ENCODE measurements around the gene LAMB4.

- TF ChIP-seq, protein P1, sequence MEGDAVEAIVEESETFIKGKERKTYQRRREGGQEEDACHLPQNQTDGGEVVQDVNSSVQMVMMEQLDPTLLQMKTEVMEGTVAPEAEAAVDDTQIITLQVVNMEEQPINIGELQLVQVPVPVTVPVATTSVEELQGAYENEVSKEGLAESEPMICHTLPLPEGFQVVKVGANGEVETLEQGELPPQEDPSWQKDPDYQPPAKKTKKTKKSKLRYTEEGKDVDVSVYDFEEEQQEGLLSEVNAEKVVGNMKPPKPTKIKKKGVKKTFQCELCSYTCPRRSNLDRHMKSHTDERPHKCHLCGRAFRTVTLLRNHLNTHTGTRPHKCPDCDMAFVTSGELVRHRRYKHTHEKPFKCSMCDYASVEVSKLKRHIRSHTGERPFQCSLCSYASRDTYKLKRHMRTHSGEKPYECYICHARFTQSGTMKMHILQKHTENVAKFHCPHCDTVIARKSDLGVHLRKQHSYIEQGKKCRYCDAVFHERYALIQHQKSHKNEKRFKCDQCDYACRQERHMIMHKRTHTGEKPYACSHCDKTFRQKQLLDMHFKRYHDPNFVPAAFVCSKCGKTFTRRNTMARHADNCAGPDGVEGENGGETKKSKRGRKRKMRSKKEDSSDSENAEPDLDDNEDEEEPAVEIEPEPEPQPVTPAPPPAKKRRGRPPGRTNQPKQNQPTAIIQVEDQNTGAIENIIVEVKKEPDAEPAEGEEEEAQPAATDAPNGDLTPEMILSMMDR (conservative IDR thresholded peaks at IDR 0.05 in 1 of 2, IDR thresholded peaks at IDR 0.05 in 1 of 2; ENCODE audit: low read depth in 1 of 2, low read length in 2 of 2): no peak
- no peak for TF ChIP-seq EZH2 (IDR thresholded peaks at IDR 0.05; ENCODE audit: low read length, missing control alignments)
These were observed 153.1 kb downstream of the LAMB4 start for GRCh38 chr7:107977048-107977447.
